HG03135 (cell line): ENCODE data around the gene LTBP2.
A peak's percentile ranks its signal among the peaks of the same experiment; 100 is the strongest.
"Not testable (repeated sequence)": the region's sequence is repeated elsewhere in the genome, so short reads cannot be mapped to it uniquely, and the experiment has no call there.

Experiments
- ATAC-seq: cut with Tn5 transposase; IDR thresholded peaks from one replicate; pipeline ENCODE4 v1.9.1; 2021; ENCODE audit warnings: mild to moderate bottlenecking, moderate library complexity; ENCODE audit not compliant: unreplicated experiment

LTBP2 gene

GRCh38 chr14:74459289-74459946 lies 152.6 kb downstream of the LTBP2 start:
- peak; percentile 54 for ATAC-seq

GRCh38 chr14:74457565-74457895 lies 154.5 kb downstream of the LTBP2 start:
- no peak for ATAC-seq

- no peak for ATAC-seq
Observed at GRCh38 chr14:74456684-74457564, 155.1 kb downstream of the LTBP2 start.

- not testable (repeated sequence) for ATAC-seq
Observed at GRCh38 chr14:74454397-74454796, 157.6 kb downstream of the LTBP2 start.
